GM19324 (cell line): ENCODE data around the gene PLCL2.

Source experiments
- ATAC-seq: cut with Tn5 transposase; IDR thresholded peaks from one replicate; pipeline ENCODE4 v1.9.1; 2021; ENCODE audit warnings: mild to moderate bottlenecking, moderate library complexity; ENCODE audit not compliant: unreplicated experiment, low FRiP score

PLCL2 gene

DNA sequence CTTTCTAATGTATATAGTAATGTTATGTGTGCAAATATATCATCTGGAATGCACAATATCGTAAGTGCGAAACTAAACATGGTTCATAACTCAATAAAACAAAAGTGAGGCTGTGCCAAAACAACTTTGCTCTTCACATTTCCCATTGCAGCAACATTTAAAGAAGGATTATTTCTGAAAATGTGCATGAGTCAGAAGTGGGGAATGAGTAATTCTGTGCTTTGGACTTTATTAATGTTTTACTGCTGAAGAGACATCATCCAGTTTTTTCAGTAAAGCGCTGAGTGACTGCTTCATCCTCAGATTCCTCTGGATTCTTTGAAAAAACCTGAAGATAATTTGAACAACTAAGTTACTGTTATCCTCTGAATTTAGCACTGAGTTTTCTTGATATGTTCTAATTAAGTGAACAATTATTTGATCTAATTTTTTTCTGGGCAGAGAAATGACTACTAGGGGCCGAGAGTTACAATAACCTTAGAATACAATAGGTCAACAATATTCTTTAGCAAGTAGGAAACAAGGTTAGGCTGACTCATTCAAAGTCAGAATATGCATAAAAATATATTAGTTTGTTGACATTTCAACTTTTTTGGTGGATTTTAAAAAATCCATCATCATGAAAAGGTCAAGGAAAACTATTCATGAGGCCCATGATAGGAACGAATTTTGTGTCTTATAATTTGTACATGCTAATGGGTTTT lies 20.0 kb upstream of the PLCL2 start:
- ATAC-seq: no peak

- ATAC-seq: no peak
These were observed 19.4 kb upstream of the PLCL2 start for GRCh38 chr3:16865335-16865734.

DNA sequence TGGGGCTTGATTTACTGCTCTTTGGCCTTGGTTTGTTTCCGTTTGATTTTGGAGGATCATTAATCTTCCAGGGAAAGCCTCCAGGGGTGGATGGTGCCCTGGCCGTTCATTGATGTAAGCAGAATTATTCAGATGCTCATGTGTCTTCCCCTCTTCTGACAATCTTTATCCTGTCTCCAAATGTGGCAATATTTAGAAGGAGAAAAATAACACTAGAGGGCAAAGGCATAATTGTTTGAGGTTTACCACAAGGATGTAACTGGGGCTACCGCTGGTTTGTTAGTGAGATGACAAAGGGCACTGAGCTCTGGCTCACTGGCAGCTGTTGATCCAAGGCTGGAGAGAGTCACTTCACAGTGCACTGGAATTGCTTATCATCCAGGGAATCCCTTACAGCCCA lies 18.2 kb upstream of the PLCL2 start:
- no peak for ATAC-seq

- no peak for ATAC-seq
These were observed 16.2 kb upstream of the PLCL2 start for GRCh38 chr3:16868513-16868912.

GRCh38 chr3:16869261-16870005 lies 15.3 kb upstream of the PLCL2 start:
- ATAC-seq: no peak

DNA sequence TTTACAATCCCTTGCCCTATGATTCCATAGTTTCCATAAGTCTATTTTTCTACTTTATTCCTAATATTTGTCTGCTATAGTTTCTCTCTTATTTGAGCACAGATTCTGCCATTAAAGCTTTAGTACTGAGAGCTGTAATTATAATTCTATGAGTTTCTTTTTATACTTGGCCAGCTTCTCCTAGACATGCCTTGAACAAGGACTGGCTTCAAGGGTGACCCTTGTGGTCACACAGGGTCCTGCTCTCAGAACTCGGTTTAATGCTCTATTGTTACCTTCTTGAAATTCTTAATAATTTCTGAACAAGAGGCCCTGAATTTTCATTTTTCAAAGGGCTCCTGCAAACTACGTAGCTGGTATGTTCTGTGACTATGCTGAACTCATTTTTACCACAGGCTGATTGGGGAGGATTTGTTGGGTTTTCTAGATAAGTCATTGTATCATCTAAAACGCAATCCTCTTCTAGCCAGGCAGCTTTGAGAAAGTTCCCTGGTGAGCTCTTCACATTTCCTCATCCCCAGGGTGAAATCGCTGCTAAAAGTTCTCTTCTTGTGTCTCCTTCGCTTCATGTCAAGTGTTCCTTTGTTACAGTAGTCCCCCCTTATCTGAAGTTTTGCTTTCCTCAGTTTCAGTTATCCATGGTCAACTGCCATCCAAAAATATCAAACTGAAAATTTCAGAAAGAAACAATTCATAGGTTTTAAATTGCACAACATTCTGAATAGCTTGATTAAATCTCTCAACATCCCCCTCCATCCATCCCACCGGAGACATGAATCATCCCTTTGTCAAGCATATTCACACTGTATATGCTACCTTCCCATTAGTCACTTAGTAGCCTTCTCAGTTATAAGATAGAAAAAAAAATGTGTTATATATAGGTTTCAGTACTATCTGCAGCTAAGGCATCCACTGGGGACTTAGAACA lies 12.6 kb upstream of the PLCL2 start:
- no peak for ATAC-seq

DNA sequence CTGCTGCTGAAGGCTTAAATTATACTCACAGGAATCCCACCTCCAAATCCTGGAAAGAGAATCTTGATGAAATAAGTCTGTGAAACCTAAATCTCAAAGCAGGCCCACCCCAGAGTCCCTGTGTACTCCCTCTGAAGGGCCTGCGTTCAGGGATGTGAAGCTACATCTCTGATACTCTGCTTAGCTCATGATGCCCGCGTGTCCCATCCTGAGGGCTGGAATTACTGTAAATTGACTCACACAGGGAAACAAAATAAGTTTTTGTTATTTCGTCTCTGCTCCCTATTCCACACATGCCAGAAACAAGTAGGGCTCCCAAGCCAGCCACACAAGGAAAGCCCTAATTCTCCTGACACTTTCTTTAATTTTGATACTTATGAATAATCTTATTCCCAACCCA lies 10.9 kb upstream of the PLCL2 start:
- no peak for ATAC-seq

- ATAC-seq: no peak
These were observed 8.7 kb upstream of the PLCL2 start for GRCh38 chr3:16875876-16876550.

- ATAC-seq: no peak
These were observed 7.2 kb upstream of the PLCL2 start for GRCh38 chr3:16877505-16877904.

DNA sequence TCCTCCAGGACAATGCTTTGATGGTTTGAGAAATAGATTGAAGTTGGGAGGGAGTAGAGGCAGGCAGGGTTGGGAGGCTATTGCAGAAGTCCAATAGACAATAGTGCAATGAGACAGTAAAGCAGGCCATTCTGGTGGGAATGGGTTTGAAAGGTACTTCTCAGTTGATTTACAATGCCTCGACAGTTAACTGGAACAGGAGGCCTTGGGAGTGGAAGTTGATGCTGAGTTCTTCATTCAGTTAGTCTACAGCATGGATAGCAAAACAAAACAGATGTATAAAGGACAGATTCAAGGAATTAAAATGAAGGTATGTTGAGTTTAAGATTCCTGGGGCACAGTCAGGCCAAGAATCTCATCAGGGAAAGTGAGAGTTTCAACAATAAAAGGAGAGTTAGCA lies 6.8 kb upstream of the PLCL2 start:
- ATAC-seq: no peak

- ATAC-seq: no peak
These were observed 2.7 kb upstream of the PLCL2 start for GRCh38 chr3:16881896-16882630.

DNA sequence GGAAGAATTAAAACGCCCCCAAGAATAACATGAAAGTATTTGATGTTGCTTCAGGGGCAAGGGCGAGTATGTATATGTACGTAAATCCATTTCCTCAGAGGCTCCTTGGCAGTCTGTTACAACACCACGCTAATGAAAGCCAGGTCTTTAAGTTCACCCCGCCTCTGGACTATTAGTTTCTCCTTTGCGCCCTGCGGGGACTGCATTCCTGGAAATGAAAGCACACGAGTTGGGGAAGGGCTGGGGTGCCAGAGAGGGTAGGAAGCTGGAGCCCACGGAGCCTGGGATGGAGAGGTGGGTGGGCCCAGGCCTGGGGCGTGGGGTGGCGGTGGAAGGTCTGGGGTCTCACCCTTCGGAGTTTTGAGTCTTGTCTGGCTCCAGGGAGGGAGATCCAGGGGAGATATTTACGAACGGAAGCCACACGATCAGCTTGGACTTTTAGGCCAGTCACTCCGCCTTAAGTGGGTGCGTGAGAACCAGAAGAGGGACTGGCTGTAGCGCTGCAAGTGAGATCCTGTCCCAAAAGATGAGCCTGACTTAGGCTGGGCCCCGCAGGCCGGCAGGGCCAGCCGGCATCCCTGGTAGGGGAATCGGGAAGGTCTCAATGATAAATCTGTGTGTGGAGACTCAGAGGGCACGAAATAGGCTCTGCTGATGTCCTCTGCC lies 1.6 kb upstream of the PLCL2 start:
- no peak for ATAC-seq

DNA sequence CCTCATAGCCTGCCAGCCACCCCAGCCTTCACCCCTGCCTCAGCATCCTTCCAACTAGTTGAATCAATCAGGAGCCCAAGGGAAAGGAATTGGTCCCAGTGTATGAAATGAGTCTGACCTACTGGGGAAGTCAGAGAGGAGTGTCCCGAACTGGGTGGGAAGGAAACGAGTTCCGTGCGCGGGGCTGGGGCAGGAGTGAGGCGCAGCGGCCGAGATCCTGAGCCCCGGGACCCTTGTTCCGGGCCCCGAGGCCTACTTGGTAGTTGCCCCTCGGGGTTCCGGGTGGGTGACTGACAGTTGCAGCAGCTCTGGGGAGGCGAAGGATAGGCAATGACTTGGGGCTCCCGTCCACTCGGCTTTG lies 1.1 kb upstream of the PLCL2 start:
- ATAC-seq: no peak

DNA sequence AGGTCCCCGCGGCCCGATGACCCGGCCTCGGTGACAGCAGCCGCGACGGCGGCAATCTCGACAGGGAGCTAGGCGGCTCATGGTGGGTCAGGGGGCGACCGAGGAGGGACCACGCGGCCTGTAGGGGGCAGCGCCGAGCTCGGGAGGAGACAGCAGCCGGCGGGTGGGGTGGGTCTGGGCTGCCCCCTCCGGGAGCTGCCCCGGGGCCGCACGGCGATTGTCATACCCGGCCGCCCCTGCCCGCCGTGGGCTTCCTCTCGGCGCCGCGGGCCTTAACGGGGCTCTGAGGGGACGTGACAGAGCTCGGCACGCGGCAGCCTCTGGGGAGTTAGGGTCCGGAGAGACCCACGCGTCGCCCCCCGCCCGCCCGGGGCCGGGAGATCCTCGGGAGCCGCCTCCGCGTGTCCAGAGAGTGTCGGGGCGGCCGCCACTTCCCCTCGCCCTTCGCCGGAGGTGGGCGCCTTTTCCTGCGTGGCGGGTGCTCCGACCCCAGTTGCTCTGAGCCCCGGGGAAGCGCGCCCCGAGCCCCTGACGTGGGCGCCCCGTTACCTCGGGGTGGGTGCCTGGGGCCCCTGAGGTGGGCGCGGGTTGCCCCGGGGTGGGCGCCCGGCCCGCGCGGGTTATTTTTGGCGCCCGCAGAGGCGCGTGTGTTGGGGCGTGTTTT lies 539 bp upstream of the PLCL2 start:
- peak; percentile 32 for ATAC-seq

DNA sequence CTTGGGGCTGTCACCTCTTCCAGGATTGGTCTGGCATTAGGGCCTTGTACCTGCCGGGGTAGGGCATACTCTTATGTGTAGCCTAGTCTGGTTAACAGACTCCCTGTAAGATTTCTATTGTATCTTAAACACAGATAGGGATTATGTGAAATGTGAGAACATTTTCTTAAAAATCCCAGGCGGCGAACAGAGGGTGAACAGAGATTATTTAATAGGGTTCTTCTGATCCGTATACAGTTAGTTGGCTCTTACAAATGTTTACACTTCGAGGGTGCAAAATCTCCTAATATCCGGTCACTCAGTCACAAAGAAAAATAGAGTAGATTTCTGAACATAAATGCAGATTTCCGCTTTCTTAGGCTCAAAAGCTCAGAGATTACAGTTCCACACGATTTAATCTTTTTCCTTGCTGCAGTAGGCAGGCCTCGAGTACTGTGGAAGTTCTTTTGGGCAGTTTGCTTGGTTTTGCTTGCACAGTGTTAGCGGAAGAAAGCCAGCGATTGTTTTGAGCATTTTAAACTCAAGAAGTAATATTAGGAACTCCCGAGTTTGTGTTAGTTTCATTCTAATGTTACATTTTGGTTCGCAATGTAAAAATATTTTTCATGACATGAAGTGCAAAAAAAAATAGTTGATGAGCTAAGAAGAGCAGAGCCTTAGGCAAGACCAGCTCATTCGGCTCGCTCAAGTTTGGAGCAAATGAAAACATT lies 993 bp downstream of the PLCL2 start:
- ATAC-seq: no peak

DNA sequence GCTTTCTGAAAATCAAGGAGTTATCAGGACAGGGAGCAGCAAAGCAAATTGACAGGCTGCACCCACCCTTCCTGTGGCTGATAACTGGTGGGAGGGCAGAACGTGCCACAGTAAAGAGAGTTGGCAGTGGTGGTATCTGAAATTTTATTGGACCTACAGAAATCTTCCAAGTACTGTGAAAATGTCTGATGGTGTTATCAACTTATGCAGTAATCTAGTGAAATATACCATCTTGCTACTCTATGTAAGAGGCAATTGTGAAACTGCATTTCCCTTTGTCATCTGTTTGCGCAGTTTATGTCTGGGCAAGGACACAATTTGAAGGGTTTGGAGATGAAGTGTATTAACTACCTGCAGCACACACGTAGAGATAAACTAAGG lies 1.5 kb downstream of the PLCL2 start:
- ATAC-seq: no peak

- no peak for ATAC-seq
These were observed 2.4 kb downstream of the PLCL2 start for GRCh38 chr3:16887130-16887529.

- ATAC-seq: no peak
These were observed 3.6 kb downstream of the PLCL2 start for GRCh38 chr3:16888356-16888755.
